Gastroesophageal sphincter (tissue), 4 donors: Measurements from ENCODE around the gene AHNAK2. TPM values are rescaled to one million over a fixed set of nuclear protein-coding genes. Genes with fewer than 3 reads are reported as not detected.
"Not testable (repeated sequence)": the region's sequence is repeated elsewhere in the genome, so short reads cannot be mapped to it uniquely, and the experiment has no call there.

ENCODE experiments used
- ATAC-seq: fragments of 150-250 bp; one replicate; pipeline ENCODE4 v1.9.1; 2016; ENCODE audit warnings: mild to moderate bottlenecking, moderate library complexity
- H3K27ac ChIP-seq, 4 donors: fragments of 200-600 bp; sonication (generic) in 3 of 4; 1 replicate in 3 of 4; 2 replicates in 1 of 4; pipeline ENCODE4 v1.5.1; 2016 to 2019
- H3K27me3 ChIP-seq: fragments of 200-600 bp; sonication (generic); one replicate; pipeline ENCODE4 v1.5.1; 2019
- H3K36me3 ChIP-seq, 2 donors: fragments of 200-600 bp; sonication (generic); one replicate each; pipeline ENCODE4 v1.5.1; 2019; ENCODE audit warnings: control low read depth in 1 of 2
- H3K4me1 ChIP-seq, 3 donors: fragments of 200-600 bp; sonication (generic); 1 replicate in 2 of 3; 2 replicates in 1 of 3; pipeline ENCODE4 v1.5.1; 2016 to 2019; ENCODE audit warnings: control low read depth in 2 of 3
- H3K4me3 ChIP-seq, 2 donors: fragments of 200-600 bp; sonication (generic); one replicate each; pipeline ENCODE4 v1.5.1; 2019; ENCODE audit warnings: mild to moderate bottlenecking in 1 of 2, moderate library complexity in 1 of 2
- H3K9me3 ChIP-seq, 3 donors: fragments of 200-600 bp; sonication (generic); one replicate each; pipeline ENCODE4 v1.5.1; 2017 to 2019; ENCODE audit warnings: control low read depth in 2 of 3
- EP300 ChIP-seq: sonication (generic); formaldehyde crosslinking; IDR thresholded peaks from one replicate; pipeline ENCODE4 v1.6.1; 2017; ENCODE audit warnings: antibody characterized with exemption, mild to moderate bottlenecking
- POLR2A ChIP-seq, 2 donors: fragments of 450-650 bp; IDR thresholded peaks; one replicate each; pipeline ENCODE4 v1.6.1; 2017; ENCODE audit warnings: antibody characterized with exemption in 2 of 2, mild to moderate bottlenecking in 2 of 2, moderate library complexity in 1 of 2
- POLR2AphosphoS5 ChIP-seq: sonication (generic); formaldehyde crosslinking; IDR thresholded peaks from one replicate; pipeline ENCODE4 v1.6.1; 2017; ENCODE audit warnings: antibody characterized with exemption
- WGBS, 2 donors: methylation state at CpG; one replicate each; pipeline ENCODE4 v1.1.5; 2018; ENCODE audit warnings: low coverage in 1 of 2; 5-methylcytosine and 5-hydroxymethylcytosine counted together
- total RNA-seq, 4 donors: library from RNA; depleted of rRNA; stranded (reverse); fragments of >200 nt; gene quantifications; one replicate each; pipeline ENCODE4 v1.1.0, GENCODE V29; 2016
- TF ChIP-seq, protein P1 (sequence below), 4 experiments: fragments of 200-600 bp in 2 of 4; fragments of 450-650 bp in 2 of 4; sonication (generic) in 1 of 4; IDR thresholded peaks; one replicate each; pipeline ENCODE4 v1.5.1; 2017 to 2019; ENCODE audit warnings: antibody characterized with exemption in 4 of 4, mild to moderate bottlenecking in 2 of 4, moderate library complexity in 2 of 4

Gene AHNAK2
- total RNA-seq, 4 donors from 2014 or later: 105 to 529 (median 239) TPM

DNA sequence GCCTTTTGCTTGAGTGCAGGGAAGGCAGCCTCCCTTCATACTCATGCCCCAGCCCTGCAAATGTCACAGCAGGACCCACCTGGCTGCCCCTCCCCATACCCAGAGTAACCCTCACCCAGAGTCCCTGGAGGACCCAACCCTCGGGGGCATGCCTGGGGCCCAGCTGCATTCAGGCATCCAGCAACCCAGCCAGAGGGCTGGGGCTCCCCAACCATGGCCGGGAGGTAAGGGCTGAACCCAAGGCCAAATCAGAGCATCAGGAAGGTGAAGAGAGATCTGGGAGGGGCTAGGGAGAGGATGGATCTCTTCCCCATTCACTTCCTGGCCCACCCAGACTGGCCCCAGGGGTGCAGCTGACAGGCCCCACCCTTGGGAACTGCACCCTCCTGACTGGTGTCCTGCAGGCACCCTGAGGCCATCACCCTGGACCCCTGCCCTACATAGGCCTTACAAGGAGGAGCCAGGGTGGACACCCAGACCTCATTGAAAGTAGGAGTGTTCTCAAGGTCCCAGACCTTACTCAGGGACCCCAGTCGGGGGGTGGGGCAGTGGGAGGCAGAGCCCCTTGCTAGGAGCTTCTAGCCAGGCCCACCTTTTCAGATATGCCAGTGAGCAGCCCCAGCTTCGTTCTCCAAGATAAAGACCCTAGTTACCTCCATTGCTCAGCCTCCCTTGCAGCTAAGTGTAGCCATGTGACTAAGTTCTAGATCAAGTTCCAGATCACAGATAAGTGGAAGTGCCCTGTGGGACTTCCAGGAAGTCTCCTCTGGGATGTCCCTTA is 54.3 kb downstream of the AHNAK2 start:
- no peaks in the 10 kb centered on the region for H3K4me1 ChIP-seq
- H3K27me3 ChIP-seq: no peaks in the 10 kb centered on the region
- TF ChIP-seq POLR2A (IDR thresholded peaks at IDR 0.05): no peak
- TF ChIP-seq, protein P1, sequence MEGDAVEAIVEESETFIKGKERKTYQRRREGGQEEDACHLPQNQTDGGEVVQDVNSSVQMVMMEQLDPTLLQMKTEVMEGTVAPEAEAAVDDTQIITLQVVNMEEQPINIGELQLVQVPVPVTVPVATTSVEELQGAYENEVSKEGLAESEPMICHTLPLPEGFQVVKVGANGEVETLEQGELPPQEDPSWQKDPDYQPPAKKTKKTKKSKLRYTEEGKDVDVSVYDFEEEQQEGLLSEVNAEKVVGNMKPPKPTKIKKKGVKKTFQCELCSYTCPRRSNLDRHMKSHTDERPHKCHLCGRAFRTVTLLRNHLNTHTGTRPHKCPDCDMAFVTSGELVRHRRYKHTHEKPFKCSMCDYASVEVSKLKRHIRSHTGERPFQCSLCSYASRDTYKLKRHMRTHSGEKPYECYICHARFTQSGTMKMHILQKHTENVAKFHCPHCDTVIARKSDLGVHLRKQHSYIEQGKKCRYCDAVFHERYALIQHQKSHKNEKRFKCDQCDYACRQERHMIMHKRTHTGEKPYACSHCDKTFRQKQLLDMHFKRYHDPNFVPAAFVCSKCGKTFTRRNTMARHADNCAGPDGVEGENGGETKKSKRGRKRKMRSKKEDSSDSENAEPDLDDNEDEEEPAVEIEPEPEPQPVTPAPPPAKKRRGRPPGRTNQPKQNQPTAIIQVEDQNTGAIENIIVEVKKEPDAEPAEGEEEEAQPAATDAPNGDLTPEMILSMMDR (IDR thresholded peaks at IDR 0.05): no peak
- TF ChIP-seq EP300: no peak
- no peak for TF ChIP-seq POLR2AphosphoS5
- no peak overlapping the region for H3K4me3 ChIP-seq
- H3K9me3 ChIP-seq: peaks cover 0 to 9% (median 0%) of the 10 kb centered on the region in 3 donors
- H3K27ac ChIP-seq: no peak overlapping the region
- 100% methylated on average over 2 of the region's 4 CpGs; no CpG with 5 or more reads in 1 of the 2 donors for WGBS, 2 donors
- ATAC-seq: no peak
- H3K36me3 ChIP-seq: no peaks in the 10 kb centered on the region

DNA sequence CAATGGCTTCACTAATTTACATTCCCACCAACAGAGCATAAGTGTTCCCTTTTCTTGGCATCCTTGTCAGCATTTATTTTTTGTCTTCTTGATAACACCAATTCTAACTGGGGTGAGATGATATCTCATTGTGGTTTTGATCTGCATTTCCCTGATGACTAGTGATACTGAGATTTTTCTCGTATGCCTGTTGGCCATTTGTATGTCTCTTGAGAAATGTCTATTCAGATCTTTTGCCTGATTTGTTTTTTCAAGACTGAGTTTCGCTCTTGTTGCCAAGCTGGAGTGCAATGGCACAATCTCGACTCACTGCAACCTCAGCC is 58.2 kb downstream of the AHNAK2 start:
- no peak for ATAC-seq
- WGBS, 2 donors: 0 to 73% methylated on average over 1 to 3 of the region's 3 CpGs

DNA sequence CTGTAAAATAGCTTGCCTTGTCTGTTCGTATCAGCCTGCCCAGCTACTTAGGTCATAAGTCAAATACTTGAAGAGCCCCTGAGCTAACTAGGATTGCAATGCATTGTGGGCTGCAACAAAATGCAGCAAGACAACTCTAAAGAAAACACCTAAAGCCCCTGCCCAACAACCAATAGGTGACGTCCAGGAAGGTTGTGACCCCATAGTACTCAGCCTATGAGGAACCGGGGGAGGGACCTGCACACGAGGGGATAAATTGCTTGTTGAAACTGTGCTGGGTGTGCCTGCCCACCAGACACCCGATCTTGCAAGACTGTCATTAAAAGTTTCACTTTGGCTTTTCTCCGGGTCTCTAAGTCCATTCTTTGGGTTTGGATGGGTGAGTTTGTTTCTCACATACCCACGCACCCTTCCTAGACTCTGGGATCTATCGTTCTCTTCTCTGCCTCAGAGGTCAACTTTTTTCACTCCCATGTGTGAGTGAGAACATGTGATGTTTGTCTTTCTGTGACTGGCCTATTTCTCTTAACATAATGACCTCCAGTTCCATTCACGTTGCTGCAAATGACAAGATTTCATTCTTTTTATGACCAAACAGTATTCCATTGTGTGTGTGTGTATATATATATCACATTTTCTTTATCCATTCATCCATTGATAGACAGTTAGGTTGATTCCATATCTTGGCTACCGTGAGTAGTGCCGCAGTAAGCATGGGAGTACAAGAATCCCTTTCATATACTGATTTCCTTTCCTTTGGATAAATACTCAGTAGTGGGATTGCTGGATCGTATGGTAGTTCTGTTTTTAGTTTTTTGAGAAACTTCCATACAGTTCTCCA is 58.8 kb downstream of the AHNAK2 start:
- not testable (repeated sequence) for H3K4me3 ChIP-seq, ATAC-seq, H3K4me1 ChIP-seq, H3K36me3 ChIP-seq, H3K27me3 ChIP-seq, H3K9me3 ChIP-seq, H3K27ac ChIP-seq
- WGBS, 2 donors: 66 to 69% methylated on average over 7 to 8 of the region's 12 CpGs

More for the DNA sequence above, 58.2 kb downstream of the AHNAK2 start:
- Histone ChIP-seq H3K4me3 (no peak overlapping the region), H3K4me1 (no peaks in the 10 kb centered on the region), H3K9me3 (peaks cover 0 to 9% (median 0%) of the 10 kb centered on the region in 3 donors), H3K36me3 (no peaks in the 10 kb centered on the region), H3K27me3 (no peaks in the 10 kb centered on the region), H3K27ac (no peak overlapping the region)
- TF ChIP-seq POLR2A (IDR thresholded peaks at IDR 0.05): no peak

DNA sequence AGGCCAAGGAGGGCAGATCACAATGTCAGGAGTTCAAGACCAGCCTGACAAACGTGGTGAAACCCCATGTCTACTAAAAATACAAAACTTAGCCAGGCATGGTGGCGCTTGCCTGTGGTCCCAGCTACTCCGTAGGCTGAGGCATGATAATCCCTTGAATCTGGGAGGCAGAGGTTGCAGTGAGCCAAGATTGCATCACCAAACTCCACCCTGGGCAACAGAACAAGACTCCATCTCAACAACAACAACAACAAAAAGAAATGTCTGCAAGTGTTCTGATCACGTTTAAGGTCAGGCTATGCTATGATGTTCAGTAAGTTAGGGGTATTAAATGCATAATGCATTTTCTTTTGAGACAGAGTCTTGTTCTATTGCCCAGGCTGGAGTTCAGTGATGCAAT is 60.2 kb downstream of the AHNAK2 start:
- H3K9me3 ChIP-seq: no peaks in the 10 kb centered on the region
- H3K4me3 ChIP-seq: no peak overlapping the region
- H3K4me1 ChIP-seq: no peaks in the 10 kb centered on the region
- H3K36me3 ChIP-seq: no peaks in the 10 kb centered on the region
- H3K27ac ChIP-seq: no peak overlapping the region
- TF ChIP-seq POLR2AphosphoS5 (no peak), EP300 (no peak), POLR2A (IDR thresholded peaks at IDR 0.05) (no peak)
- TF ChIP-seq, protein P1 (IDR thresholded peaks at IDR 0.05): no peak
- no peaks in the 10 kb centered on the region for H3K27me3 ChIP-seq
- 42 to 44% methylated on average over 1 to 3 of the region's 4 CpGs for WGBS, 2 donors
- no peak for ATAC-seq

DNA sequence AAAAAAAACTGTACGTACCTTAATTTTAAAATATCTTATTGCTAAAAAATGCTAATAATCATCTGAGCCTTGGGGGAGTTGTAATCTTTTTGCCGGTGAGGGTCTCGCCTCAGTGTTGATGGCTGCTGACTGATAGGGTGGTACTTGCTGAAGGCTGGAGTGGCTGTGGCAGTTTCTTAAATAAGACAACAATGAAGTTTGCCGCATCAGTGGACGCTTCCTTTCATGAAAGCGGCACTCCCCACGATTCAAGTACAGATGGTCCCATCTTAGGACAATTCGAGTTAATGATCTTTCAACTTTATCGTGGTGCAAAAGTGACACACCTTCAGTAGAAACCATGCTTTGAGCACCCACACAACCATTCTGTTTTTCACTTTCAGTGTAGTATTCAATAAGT is 61.1 kb downstream of the AHNAK2 start:
- TF ChIP-seq EP300: no peak
- TF ChIP-seq, protein P1 (IDR thresholded peaks at IDR 0.05): no peak
- Histone ChIP-seq H3K27me3 (no peaks in the 10 kb centered on the region), H3K27ac (no peak overlapping the region), H3K9me3 (peaks cover 0 to 4% (median 0%) of the 10 kb centered on the region in 3 donors), H3K36me3 (no peaks in the 10 kb centered on the region), H3K4me3 (no peak overlapping the region), H3K4me1 (no peaks in the 10 kb centered on the region)
- WGBS, 2 donors: 88 to 100% methylated on average over 1 to 9 of the region's 9 CpGs
- no peak for ATAC-seq

DNA sequence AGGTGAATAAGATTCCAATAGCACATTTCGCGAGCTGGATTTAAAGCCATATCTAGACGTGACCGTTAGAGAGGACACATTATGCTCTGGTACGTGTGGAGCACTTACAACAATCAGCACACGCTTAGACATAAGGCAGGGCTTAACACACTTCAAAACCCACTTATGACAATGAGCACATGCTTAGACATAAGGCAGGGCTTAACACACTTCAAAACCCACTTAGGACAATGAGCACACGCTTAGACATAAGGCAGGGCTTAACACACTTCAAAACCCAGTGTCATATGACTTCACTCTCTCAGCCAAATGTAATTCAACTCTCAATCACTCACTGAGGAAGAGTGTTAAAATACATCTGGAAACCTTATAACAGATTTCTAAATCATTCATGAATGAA is 64.7 kb downstream of the AHNAK2 start:
- peaks cover 0 to 16% (median 0%) of the 10 kb centered on the region in 3 donors for H3K9me3 ChIP-seq
- no peak overlapping the region for H3K4me3 ChIP-seq
- 79 to 87% methylated on average over 7 of the region's 7 CpGs for WGBS, 2 donors
- H3K27ac ChIP-seq: no peak overlapping the region
- H3K36me3 ChIP-seq: no peaks in the 10 kb centered on the region
- TF ChIP-seq POLR2AphosphoS5 (no peak), POLR2A (IDR thresholded peaks at IDR 0.05) (no peak), EP300 (no peak)
- TF ChIP-seq, protein P1 (IDR thresholded peaks at IDR 0.05): no peak
- no peak for ATAC-seq
- H3K27me3 ChIP-seq: no peaks in the 10 kb centered on the region
- H3K4me1 ChIP-seq: no peaks in the 10 kb centered on the region
